ENCODE results near the gene AGPS. TPM values are rescaled to one million over a fixed set of nuclear protein-coding genes. Genes with fewer than 3 reads are reported as not detected.

Gene AGPS
- total and polyA plus RNA-seq, 2 donors (not counting 1 experiment from before 2014, with no cell fraction given): 15.9 to 18.0 TPM

- no peaks in the 10 kb centered on the region for H4K20me1 ChIP-seq (ENCODE audit: control insufficient read depth, extremely low read depth, insufficient read depth, low read length)
- no peaks in the 10 kb centered on the region for H3K9me3 ChIP-seq (ENCODE audit: control insufficient read depth, insufficient read depth, low read depth, low read length)
- H3K27ac ChIP-seq (ENCODE audit: insufficient read depth, low read length): no peak overlapping the region
- no peaks in the 10 kb centered on the region for H3K27me3 ChIP-seq (ENCODE audit: control insufficient read depth, insufficient read depth, low read length)
- H3K4me2 ChIP-seq (ENCODE audit: extremely low read depth, insufficient read depth, low read length): no peak overlapping the region
- no peak overlapping the region for H3K4me3 ChIP-seq (replicated peaks in 1 of 4; ENCODE audit: control extremely low read depth in 1 of 4, insufficient read depth in 1 of 4, low read depth in 3 of 4, low read length in 4 of 4)
- no peaks in the 10 kb centered on the region for H3K4me1 ChIP-seq (ENCODE audit: control insufficient read depth, extremely low read depth, insufficient read depth, low read length)
- H2AFZ ChIP-seq (ENCODE audit: low read length): no peak overlapping the region
- no peaks in the 10 kb centered on the region for H3K36me3 ChIP-seq (ENCODE audit: control insufficient read depth, insufficient read depth, low read length)
- DNase-seq (ENCODE audit: low read depth in 2 of 2): no peak
- H3K79me2 ChIP-seq (ENCODE audit: control insufficient read depth, insufficient read depth, low read length): no peaks in the 10 kb centered on the region
- no peak overlapping the region for H3K9ac ChIP-seq (ENCODE audit: insufficient read depth, low read length)
- TF ChIP-seq CTCF (conservative IDR thresholded peaks at IDR 0.05 in 1 of 2, IDR thresholded peaks at IDR 0.05 in 1 of 2; ENCODE audit: low read depth in 1 of 2, low read length in 2 of 2) (no peak), EZH2 (IDR thresholded peaks at IDR 0.05; ENCODE audit: low read length, missing control alignments) (no peak)
These were observed 192.8 kb downstream of the AGPS start for GRCh38 chr2:177585234-177585863.

GRCh38 chr2:177586154-177586553 is 193.6 kb downstream of the AGPS start:
- DNase-seq (ENCODE audit: low read depth in 2 of 2): no peak
- no peaks in the 10 kb centered on the region for H3K9me3 ChIP-seq (ENCODE audit: control insufficient read depth, insufficient read depth, low read depth, low read length)
- no peak overlapping the region for H2AFZ ChIP-seq (ENCODE audit: low read length)
- H3K9ac ChIP-seq (ENCODE audit: insufficient read depth, low read length): no peak overlapping the region
- no peaks in the 10 kb centered on the region for H3K27me3 ChIP-seq (ENCODE audit: control insufficient read depth, insufficient read depth, low read length)
- H3K4me2 ChIP-seq (ENCODE audit: extremely low read depth, insufficient read depth, low read length): no peak overlapping the region
- H3K79me2 ChIP-seq (ENCODE audit: control insufficient read depth, insufficient read depth, low read length): no peaks in the 10 kb centered on the region
- no peaks in the 10 kb centered on the region for H3K4me1 ChIP-seq (ENCODE audit: control insufficient read depth, extremely low read depth, insufficient read depth, low read length)
- TF ChIP-seq CTCF (conservative IDR thresholded peaks at IDR 0.05 in 1 of 2, IDR thresholded peaks at IDR 0.05 in 1 of 2; ENCODE audit: low read depth in 1 of 2, low read length in 2 of 2) (no peak), EZH2 (IDR thresholded peaks at IDR 0.05; ENCODE audit: low read length, missing control alignments) (no peak)
- H3K36me3 ChIP-seq (ENCODE audit: control insufficient read depth, insufficient read depth, low read length): no peaks in the 10 kb centered on the region
- H4K20me1 ChIP-seq (ENCODE audit: control insufficient read depth, extremely low read depth, insufficient read depth, low read length): no peaks in the 10 kb centered on the region
- no peak overlapping the region for H3K4me3 ChIP-seq (replicated peaks in 1 of 4; ENCODE audit: control extremely low read depth in 1 of 4, insufficient read depth in 1 of 4, low read depth in 3 of 4, low read length in 4 of 4)
- no peak overlapping the region for H3K27ac ChIP-seq (ENCODE audit: insufficient read depth, low read length)

GRCh38 chr2:177587371-177587770 is 194.8 kb downstream of the AGPS start:
- no peak for DNase-seq (ENCODE audit: low read depth in 2 of 2)
- Histone ChIP-seq H2AFZ (ENCODE audit: low read length) (no peak overlapping the region), H3K27me3 (ENCODE audit: control insufficient read depth, insufficient read depth, low read length) (no peaks in the 10 kb centered on the region), H4K20me1 (ENCODE audit: control insufficient read depth, extremely low read depth, insufficient read depth, low read length) (no peaks in the 10 kb centered on the region), H3K27ac (ENCODE audit: insufficient read depth, low read length) (no peak overlapping the region), H3K4me3 (replicated peaks in 1 of 4; ENCODE audit: control extremely low read depth in 1 of 4, insufficient read depth in 1 of 4, low read depth in 3 of 4, low read length in 4 of 4) (no peak overlapping the region), H3K9ac (ENCODE audit: insufficient read depth, low read length) (no peak overlapping the region), H3K4me2 (ENCODE audit: extremely low read depth, insufficient read depth, low read length) (no peak overlapping the region), H3K36me3 (ENCODE audit: control insufficient read depth, insufficient read depth, low read length) (no peaks in the 10 kb centered on the region), H3K79me2 (ENCODE audit: control insufficient read depth, insufficient read depth, low read length) (no peaks in the 10 kb centered on the region), H3K9me3 (ENCODE audit: control insufficient read depth, insufficient read depth, low read depth, low read length) (no peaks in the 10 kb centered on the region), H3K4me1 (ENCODE audit: control insufficient read depth, extremely low read depth, insufficient read depth, low read length) (no peaks in the 10 kb centered on the region)
- TF ChIP-seq EZH2 (IDR thresholded peaks at IDR 0.05; ENCODE audit: low read length, missing control alignments): no peak
- no peak for TF ChIP-seq CTCF (conservative IDR thresholded peaks at IDR 0.05 in 1 of 2, IDR thresholded peaks at IDR 0.05 in 1 of 2; ENCODE audit: low read depth in 1 of 2, low read length in 2 of 2)
